GM21529 (cell line): ENCODE measurements around the gene GIPC3.
"Not testable (repeated sequence)": the region's sequence is repeated elsewhere in the genome, so short reads cannot be mapped to it uniquely, and the experiment has no call there.

ENCODE experiments used
- ATAC-seq: cut with Tn5 transposase; IDR thresholded peaks from one replicate; pipeline ENCODE4 v1.9.1; 2021; ENCODE audit not compliant: unreplicated experiment

GIPC3 gene

DNA sequence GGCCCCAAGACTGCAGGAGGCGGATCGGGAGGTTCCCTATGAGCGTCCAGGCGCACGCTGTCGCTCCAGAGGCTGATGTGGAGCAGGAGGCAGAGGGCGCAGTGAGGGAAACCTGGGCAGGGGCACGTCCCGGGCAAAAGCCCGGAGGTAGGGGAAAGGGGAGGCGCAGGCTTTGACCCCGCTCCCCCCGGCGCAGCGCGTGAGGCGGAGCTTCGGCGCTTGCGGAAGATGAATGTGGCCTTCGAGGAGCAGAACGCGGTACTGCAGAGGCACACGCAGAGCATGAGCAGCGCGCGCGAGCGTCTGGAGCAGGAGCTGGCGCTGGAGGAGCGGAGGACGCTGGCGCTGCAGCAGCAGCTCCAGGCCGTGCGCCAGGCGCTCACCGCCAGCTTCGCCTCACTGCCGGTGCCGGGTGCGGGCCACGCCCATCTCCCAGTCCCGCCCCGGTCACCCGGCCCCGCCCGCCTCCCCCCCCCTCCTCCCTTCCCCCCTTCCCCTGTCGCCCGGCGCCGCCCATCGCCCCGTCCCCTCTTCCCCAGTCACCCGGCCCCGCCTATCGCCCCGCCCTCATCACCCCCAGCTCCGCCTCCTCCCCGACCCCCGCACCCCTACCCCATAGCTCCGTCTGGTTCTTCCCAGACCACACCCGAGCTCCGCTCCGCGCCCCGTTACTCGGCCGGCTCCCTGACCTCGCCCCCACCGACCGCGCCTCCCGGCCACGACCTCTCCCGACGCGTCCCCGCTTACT, 8.4 kb upstream of the GIPC3 start:
- no peak for ATAC-seq

DNA sequence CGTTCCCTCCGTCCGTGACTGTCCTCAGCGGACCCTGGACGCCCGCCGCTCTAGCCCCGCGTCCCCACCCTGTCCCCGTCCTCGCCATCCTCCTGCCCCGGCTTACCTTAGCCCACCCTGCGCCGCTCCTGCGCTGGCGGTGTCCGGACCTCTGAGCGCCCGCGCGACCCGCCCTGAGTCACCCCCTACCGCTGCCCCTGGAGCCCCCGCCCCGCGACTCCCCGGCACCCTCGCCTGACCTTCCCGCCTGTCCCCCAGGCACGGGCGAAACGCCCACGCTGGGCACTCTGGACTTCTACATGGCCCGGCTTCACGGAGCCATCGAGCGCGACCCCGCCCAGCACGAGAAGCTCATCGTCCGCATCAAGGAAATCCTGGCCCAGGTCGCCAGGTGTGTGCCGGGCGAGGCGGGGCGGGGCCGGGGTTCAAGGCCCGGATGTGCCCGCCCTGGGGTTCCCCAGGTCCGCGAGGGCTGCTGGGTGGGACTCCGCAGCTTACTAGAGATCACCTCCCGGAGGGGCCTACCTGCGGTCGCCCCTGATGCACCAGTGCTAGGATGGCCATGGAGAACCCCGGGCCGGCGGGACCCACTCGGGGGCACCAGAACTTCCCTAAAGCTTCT, 7.4 kb upstream of the GIPC3 start:
- ATAC-seq, result no peak

DNA sequence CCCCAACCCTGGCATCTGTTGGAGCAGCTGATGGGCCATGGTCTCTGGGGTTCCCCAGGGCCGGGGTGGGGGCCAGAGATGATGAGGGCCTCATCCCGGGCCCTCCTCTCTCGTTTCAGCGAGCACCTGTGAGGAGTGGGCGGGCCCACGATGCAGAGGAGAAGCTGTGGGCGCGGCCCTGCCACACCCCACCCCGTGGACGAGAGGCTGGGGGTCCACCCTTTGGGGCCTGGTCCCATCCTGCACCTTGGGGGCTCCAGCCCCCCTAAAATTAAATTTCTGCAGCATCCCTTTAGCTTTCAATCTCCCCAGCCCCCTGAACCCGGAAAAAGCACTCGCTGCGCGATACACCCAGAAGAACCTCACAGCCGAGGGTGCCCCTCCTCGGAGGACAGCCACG, 6.9 kb upstream of the GIPC3 start:
- ATAC-seq, result no peak

DNA sequence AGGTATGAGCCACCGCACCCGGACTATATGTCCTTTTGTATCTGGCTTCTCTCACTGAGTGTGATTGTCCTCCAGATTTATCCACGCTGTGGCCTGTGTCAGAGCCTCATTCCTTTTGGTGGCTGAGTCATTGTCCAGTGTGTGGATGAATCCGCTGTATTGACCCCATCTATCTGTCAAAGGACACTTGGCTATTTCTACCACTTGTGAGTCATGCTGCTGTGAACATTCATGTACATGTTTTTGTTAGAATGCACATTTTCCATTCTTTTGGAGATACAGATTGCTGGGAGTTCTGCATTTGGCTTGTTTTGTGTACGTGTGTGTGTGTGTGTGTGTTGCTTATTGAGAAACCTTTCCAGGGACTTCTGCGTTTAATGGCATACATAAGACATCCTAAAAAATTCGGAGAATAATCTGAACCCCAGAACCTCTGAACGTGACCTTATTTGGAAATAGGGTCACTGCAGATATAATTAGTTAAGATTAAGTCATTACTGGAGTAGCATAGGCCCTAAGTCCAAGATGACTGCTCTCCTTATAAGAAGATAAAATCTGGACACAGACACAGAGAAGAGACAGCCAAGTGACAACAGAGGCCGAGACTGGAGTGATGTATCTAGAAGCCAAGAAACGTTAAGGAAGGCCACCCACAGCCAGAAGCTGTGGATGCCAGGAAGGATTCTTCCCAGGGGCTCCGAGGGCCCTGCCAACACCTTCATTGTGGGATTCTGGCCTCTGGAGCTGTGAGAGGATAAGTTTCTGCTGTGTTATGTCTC, 4.9 kb upstream of the GIPC3 start:
- ATAC-seq, result no peak

DNA sequence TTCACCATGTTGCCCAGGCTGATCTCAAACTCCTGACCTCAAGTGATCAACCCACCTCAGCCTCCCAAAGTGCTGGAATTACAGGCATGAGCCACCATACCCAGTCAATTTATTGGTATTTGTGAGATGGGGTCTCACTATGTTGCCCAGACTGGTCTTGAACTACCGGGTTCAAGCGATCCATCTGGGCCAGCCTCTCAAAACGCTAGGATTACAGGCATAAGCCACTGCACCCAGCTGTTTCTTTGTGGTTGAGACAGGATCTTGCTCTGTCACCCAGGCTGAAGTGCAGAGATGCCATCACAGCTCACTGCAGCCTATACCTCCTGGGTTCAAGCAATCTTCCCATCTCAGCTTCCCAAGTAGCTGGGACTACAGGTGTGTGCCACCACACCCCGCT, 3.5 kb upstream of the GIPC3 start:
- not testable (repeated sequence) for ATAC-seq

DNA sequence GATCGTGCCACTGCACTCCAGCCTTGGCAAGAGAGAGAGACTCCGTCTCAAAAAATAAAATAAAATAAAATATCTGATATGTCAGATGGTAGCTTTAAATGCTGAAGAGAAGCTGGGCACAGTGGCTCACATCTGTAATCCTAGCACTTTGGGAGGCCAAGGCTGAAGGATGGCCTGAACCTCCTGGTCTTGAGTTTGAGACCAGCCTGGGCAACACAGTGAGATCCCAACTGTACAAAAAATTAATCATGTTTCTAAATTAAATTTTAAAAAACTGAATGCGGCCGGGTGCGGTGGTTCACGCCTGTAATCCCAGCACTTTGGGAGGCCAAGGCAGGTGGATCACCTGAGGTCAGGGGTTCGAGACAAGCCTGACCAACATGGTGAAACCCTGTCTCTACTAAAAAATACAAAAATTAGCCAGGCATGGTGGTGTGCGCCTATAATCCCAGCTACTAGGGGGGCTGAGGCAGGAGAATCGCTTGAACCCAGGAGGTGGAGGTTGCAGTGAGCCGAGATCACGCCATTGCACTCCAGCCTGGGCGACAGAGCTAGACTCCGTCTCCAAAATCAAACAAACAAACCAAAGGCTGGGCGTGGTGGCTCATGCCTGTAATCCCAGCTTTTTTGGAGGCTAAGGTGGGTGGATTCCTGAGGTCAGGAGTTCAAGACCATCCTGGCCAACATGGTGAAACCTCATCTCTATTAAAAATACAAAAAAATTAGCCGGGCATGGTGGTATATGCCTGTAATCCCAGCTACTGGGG, 1.1 kb upstream of the GIPC3 start:
- ATAC-seq, result not testable (repeated sequence)

DNA sequence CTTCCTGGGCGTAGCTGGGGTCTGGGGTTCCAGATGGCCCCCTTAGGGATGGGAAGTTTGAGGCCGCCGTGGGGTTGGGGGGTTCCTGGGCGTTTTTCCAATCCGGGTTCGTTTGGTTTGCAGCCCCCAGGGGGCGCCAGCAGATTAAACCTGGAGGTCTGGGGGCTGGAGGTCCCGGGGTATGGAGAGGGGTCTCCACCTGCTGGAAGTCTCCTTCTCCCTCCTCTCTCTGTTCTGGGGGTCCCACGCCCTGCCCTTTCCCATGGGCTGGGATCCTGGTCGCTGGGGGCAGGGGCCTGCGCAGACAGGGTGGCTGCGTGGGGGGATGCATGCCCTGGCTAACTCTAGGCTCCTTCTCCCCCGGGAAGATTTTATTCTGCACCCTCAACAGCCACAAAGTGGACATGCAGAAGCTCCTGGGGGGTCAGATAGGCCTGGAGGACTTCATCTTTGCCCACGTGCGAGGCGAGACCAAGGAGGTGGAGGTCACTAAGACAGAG, 899 bp downstream of the GIPC3 start:
- no peak for ATAC-seq

DNA sequence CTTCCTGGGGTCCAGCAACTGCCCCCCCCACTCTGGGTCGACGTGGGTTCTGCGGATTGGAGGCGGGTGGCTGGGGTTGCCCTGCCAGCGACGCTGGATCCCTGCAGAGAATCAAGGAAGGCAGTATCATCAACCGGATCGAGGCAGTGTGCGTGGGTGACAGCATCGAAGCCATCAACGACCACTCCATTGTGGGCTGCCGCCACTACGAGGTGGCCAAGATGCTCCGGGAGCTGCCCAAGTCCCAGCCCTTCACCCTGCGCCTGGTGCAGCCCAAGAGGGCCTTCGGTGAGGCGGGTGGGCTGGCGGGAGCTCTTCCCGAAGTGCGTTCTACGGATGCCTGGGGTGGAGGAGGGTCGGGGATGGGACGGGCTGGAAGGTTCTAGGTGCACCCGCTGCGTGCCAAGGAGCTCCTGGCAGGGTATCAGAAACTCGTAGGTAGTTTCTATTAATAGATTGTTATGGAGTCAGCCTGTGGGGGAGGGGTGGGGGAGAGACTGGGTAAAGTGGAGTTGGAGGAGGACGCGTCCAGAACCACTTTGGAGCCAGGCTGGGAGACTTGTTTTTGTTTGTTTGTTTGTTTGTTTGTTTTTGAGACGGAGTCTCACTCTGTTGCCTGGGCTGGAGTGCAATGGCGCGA, 1.5 kb downstream of the GIPC3 start:
- ATAC-seq, result no peak

DNA sequence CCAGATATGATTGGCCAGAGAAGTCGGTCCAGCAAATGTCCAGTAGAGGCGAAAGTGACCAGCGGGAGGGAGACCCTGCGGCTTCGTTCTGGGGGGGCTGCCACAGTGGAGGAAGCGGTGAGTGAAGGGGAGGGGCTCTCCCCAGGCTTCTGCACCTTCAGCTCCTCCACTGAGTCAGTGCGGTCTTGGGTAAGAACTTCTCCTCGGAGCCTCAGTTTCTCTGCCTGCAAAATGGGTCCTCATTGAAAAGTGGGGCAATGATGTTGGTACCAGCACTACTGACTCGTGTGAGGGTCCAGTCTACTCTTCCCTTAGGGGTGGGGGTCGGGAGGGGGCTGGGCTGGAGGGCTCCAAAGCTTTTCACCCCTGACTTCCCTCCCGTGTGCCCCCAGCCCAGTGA, 4.2 kb downstream of the GIPC3 start:
- no peak for ATAC-seq

DNA sequence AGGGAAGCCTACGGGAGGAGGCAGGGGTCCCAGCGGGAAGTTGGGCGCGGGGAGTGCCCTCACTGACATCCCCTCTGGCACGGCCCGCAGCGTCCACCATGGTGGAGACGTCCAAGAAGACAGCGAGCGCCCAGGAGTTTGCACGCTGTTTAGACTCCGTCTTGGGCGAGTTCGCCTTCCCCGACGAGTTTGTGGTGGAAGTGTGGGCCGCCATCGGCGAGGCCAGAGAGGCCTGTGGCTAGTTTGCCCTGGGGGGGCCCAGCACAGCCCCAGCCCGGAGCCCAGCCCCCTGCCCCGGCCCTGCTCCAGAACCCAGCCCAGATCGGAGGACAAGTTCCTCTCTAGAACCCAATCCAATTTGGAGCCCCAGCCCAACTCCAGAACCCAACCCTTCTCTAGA, 4.7 kb downstream of the GIPC3 start:
- ATAC-seq, result no peak

DNA sequence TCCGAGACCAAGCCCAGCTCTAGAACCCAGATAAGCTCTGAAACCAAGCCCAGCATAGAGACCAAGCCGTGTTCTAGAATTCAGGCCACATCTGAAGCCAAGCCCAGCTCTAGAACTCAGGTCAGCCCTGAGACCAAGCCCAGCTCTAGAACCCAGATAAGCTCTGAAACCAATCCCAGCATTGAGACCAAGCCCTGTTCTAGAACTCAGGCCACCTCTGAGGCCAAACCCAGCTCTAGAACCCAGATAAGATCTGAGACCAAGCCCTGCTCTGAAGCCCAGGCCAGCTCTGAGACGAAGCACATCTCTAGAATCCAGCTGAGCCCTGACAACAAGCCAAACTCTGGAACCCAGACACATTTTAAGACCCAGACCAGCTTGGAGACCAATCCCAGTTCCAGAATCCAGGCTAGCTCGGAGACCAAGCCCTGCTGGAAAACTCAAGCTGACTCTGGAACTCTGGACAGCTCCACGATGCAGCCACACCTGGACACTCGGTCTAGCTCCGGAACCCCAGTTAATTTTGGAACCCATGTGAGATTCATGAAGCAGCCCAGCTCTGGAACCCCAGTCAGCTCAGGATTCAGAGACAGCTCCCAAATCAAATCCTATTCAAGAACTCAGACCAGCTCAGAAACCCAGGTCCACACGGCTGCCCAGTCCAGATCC, 5.8 kb downstream of the GIPC3 start:
- no peak for ATAC-seq

DNA sequence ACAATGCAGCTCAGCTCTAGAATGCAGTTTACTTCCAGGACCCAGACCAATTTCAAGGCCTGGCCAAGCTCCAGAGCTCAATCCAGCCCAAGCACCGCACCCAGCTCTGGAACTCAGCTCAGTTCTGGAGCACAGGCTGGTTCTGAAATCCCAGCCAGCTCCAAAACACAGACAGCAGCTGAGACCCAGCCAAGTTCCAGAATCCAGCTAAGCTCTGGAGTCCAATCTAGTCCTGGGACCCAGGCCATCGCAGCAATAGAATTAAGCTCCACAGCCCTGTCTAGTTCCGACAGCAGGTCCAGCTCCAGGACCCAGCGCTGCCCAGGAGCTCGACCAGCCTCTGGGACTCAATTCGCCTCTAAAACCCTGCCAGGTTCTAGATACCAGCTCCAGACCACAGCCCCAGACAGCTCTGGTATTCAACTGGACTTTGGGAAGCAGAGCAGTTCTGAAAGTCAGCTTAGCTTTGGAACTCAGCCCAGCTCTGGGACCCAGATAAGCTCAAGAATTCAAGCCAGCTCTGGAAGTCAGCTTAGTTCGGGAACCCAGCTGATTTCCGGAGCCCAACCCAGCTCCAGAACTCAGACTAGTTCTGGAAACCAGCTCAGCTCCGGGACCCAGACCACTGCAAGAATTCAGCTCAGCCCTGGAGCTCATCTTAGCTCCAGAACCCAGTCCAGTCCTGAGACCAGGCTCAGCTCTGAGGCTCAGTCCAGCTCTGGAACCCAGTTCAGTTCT, 6.8 kb downstream of the GIPC3 start:
- ATAC-seq, result no peak

DNA sequence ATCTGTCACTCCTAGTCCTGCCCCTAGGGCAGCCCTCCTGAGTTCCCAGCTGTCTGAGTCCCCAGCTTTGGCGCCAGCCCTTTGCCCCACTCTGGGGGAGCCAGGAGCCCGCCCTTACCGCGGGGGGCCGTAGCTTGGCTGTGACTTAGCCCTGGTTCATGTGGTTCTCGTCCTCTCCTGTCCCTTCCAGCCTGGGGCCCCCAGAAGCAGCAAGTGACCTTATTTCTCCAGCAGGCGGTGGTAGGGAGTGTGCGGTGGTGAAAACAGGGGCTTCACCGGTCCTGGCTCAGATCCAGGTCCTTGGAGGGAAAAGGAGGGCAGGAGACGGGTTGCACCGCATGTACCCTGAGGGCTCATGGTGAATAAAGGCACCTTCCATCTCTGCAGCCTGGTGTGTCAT, 7.9 kb downstream of the GIPC3 start:
- no peak for ATAC-seq

DNA sequence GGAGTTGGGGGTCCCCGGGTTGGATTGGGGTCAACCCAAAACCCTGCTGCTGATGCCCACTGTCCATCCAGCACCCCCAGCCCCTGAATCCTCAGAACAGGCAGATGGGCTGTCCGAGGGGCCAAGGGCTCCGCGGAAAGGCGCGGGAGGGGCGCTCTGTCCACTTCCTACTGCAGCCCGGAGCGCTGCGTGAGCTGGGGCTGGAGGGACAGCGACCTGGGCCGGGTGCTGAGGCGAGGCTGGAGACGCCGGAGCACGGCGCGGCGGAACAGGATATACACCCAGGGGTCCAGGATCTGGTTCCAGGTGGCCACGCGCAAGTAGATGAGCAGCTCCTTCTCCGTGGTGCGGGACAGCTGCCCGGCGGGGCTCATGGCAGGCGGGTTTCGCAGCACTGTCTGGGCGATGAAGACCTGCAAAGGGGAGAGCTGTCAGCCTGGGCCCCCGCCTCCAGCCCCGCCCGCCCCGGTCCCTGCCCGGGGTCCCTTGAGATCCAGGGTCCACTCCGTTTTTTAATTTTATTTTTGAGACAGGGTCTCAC, 10.3 kb downstream of the GIPC3 start:
- no peak for ATAC-seq

DNA sequence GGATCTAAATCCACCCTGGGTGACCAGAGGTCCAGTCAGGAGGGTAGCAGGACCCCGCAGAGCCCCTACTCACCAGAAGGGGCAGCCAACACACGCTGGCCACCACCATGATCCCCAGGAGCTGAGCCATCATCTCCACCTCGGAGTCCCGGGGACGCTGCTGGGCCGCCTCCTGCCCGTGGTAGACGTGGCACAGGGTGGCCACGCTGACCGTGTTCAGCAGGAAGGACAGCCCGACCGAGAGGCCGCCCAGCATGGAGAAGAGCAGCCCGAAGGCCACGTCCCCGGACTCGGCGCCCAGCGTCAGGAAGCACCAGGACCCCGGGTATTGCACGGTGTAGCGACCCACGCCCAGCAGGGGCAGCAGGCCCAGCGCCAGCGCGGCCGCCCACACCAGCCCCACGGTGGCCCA, 14.5 kb downstream of the GIPC3 start:
- ATAC-seq, result no peak

DNA sequence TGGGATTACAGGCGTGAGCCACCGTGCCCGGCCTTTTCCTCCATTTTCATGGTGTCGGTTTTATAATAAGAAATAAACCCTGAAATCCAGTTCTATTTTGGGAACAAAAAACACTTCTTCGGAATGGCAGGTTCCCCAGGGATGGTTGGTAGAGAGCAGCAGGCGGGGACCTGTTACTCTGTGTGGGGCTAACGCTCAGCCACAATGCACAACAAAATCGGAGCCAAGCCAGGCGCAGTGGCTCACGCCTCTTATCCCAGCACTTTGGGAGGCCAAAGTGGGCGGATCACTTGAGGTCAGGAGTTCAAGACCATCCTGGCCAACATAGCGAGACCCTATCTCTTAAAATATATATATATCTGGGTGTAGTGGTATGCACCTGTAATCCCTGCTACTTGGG, 15.7 kb downstream of the GIPC3 start:
- ATAC-seq, result no peak

DNA sequence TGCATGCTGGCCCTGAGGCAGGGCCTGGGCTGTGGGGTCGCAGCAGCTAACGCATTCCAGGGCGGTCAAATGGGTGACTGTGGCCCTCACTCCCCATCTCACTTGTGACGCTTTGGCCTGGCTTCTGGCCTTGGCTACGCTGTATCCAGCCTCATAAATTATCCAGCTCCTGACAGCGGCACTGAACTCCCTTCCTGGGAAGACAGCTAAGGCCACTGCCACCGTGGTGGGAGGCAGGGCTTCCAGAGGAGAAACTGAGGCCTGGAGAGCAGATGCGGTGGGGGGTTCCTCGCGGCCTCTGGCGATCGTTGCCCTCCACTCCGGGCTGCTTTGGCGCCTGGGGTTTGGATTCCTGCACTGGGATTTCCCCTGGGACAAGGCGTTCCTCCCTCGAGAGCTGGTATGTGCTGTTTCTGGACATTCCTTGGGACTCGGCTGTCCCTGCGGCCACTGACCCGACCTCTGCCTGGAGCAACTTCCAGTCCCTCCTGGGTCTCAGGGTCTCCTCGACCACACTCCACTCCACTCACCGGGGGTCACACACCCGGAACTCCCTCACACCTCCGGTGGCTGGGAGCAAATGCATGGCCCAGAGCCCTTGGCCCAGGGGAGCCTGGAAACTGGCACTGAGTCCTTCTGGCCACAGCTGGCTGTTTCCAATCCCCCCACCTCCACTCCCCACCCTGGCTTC, 18.0 kb downstream of the GIPC3 start:
- no peak for ATAC-seq

DNA sequence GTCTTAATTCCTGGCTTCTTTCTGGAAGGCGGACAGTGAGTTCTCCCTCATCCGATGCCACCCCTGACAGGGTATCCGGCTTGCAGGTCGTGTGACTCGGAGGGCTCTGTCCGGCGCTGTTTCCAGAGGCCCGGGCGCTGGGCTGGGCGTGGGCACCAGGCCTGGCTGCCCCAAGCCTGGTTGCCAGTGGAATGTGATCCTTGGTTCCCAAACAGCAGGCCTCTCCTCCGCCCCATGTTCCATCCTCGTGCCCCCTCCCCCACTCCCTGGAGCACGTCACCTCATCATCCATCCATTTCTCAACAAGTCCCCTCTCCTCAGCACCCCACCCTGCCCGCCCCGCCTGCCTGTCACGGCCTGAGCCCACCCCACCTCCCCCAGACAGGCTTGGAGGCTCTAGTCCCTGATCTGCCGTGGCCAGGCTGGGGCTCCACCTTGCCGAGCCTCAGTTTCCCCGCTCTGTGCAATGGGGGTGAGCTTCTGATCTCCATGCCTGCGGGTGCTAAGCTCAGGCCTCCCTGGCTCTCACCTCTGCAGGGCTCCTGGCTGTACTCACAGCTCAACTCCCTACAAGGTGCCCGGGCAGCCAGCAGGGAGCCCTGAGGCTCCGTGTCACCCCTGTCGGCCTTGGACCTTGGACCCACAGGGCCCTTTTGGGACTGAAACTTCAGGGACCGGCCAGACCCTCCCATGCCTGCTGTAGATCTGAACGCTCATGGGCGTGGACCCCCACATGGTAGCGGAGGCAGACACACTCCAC, 19.1 kb downstream of the GIPC3 start:
- no peak for ATAC-seq
